Measurements from ENCODE around the gene KLHL20. TPM values are rescaled to one million over a fixed set of nuclear protein-coding genes. Genes with fewer than 3 reads are reported as not detected.

The KLHL20 gene
- total and polyA plus RNA-seq, 2 donors from 2014 or later, result 6.2 to 23.5 TPM

DNA sequence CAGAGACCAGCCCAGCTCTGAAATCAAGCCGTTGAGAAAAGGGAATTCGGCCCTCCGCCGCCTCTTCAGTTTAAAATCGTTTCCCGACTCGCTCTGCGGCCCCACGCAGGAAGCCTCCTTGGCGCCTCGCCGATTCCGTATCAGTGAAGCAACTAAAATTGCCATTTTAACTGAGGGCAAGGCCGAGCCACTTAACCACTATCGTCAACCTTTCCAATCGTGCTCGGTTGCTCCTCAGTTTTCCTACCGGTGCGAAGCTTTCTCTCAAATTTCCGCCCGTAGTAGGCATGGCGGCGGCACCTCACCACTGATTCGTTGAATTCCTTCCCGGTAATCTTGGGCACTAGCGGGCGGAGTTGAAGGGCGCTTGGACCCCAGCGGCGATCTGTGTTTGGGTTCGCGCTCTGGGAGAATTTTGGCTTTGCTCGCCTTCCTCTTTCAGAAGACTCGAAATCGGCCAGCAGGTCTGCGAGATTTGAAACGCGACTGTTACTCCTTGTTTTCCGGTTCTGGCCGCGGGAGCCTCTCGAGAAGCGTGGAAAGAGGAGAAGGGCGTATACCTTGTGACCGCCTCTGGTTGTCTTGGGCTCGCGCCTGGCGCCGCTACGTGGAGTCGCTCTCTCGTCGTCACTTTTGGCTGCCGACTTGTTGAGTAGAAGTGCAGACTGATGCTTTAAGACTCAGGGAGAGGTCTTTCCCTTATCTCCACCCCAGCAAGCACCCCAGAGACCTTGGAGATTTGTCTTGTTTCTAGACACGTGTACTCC lies 109.7 kb downstream of the KLHL20 start, which contains the start of the genes CENPL and DARS2:
CENPL (minus strand) TSS at position 569 of the 767 bp plus-strand sequence. CDS start 13,584 bp downstream, outside the sequence.
DARS2 (plus strand) TSS at position 359 of the 767 bp plus-strand sequence. CDS start 557 bp downstream, outside the sequence.
- peak within 1 kb of the TSS; percentile 94 to 98 (median 98) for H3K4me3 ChIP-seq (ENCODE audit: low read length in 3 of 3)
- FAIRE-seq (peak; percentile 84), DNase-seq (peak; percentile 95 to 99 (median 98))
- peak within 1 kb of the TSS; percentile 83 to 95 (median 93) for H3K9ac ChIP-seq (ENCODE audit: low read length in 3 of 3)
- H3K27ac ChIP-seq (ENCODE audit: low read depth in 2 of 2, low read length in 2 of 2), result peak within 1 kb of the TSS; percentile 81 to 91
- no peaks in the 10 kb centered on the region for H3K9me3 ChIP-seq (ENCODE audit: control insufficient read depth in 2 of 3, insufficient read depth in 1 of 3, low read length in 3 of 3)
- H3K27me3 ChIP-seq (ENCODE audit: control insufficient read depth, insufficient read depth, low read length), result no peaks in the 10 kb centered on the region
- H3K4me1 ChIP-seq (ENCODE audit: control insufficient read depth in 2 of 3, insufficient read depth in 2 of 3, low read depth in 1 of 3, low read length in 3 of 3), result peaks cover 6 to 7% (median 6%) of the 10 kb centered on the region in 3 donors
- H3K36me3 ChIP-seq (ENCODE audit: control insufficient read depth in 2 of 3, insufficient read depth in 3 of 3, low read length in 3 of 3), result no peaks in the 10 kb centered on the region
- TF ChIP-seq, protein P1, sequence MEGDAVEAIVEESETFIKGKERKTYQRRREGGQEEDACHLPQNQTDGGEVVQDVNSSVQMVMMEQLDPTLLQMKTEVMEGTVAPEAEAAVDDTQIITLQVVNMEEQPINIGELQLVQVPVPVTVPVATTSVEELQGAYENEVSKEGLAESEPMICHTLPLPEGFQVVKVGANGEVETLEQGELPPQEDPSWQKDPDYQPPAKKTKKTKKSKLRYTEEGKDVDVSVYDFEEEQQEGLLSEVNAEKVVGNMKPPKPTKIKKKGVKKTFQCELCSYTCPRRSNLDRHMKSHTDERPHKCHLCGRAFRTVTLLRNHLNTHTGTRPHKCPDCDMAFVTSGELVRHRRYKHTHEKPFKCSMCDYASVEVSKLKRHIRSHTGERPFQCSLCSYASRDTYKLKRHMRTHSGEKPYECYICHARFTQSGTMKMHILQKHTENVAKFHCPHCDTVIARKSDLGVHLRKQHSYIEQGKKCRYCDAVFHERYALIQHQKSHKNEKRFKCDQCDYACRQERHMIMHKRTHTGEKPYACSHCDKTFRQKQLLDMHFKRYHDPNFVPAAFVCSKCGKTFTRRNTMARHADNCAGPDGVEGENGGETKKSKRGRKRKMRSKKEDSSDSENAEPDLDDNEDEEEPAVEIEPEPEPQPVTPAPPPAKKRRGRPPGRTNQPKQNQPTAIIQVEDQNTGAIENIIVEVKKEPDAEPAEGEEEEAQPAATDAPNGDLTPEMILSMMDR (IDR thresholded peaks at IDR 0.05; ENCODE audit: borderline replicate concordance, extremely low read depth, insufficient read depth), result no peak
- intact Hi-C loops (cut with DNase I), result no loop called here

DNA sequence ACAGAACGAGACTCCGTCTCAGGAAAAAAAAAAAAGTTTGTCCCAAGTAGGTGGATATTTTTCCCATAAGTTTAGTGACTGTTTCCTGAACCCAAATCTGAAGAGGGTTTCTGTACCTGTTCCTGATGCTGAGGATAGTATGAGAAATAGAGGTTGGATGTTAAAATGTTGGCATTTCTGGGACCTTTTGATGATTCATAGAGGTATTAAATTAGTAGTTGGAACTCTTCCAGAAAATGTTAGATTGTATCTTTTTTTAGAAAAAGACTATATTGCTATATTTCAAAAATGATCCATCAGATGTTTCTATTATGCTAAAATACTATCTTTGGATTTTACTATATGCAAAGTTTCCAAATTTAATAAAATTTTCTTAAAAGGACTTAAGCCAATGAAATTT lies 112.8 kb downstream of the KLHL20 start:
- DNase-seq, result no peak
- no peak overlapping the region for H3K9ac ChIP-seq (ENCODE audit: low read length in 3 of 3)
- H3K4me1 ChIP-seq (ENCODE audit: control insufficient read depth in 2 of 3, insufficient read depth in 2 of 3, low read depth in 1 of 3, low read length in 3 of 3), result peaks cover 6 to 7% (median 6%) of the 10 kb centered on the region in 3 donors
- FAIRE-seq, result no peak
- peaks cover 0 to 3% (median 0%) of the 10 kb centered on the region in 3 donors for H3K36me3 ChIP-seq (ENCODE audit: control insufficient read depth in 2 of 3, insufficient read depth in 3 of 3, low read length in 3 of 3)
- H3K27ac ChIP-seq (ENCODE audit: low read depth in 2 of 2, low read length in 2 of 2), result no peak overlapping the region
- TF ChIP-seq, protein P1 (IDR thresholded peaks at IDR 0.05; ENCODE audit: borderline replicate concordance, extremely low read depth, insufficient read depth), result no peak
- H3K9me3 ChIP-seq (ENCODE audit: control insufficient read depth in 2 of 3, insufficient read depth in 1 of 3, low read length in 3 of 3), result no peaks in the 10 kb centered on the region
- H3K27me3 ChIP-seq (ENCODE audit: control insufficient read depth, insufficient read depth, low read length), result no peaks in the 10 kb centered on the region
- intact Hi-C loops (cut with DNase I), result no loop called here
- no peak overlapping the region for H3K4me3 ChIP-seq (ENCODE audit: low read length in 3 of 3)

DNA sequence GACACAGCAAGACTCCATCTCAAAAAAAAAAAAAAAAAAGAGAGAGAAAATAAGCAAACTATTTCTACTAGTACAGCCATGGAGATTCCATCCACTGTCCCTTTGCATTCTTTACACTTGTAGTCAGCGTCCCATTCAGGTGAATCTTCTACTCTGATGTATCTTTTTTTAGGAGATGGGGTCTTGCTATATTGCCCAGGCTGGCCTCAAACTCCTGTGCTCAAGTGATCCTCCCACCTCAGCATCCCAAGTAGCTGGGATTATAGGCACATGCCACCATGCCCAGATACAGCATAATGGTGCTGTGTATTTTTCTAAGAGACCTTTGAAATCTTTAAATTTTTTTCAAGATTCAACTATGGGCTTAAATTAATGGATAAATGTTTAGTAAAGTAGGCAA lies 118.0 kb downstream of the KLHL20 start:
- no peaks in the 10 kb centered on the region for H3K9me3 ChIP-seq (ENCODE audit: control insufficient read depth in 2 of 3, insufficient read depth in 1 of 3, low read length in 3 of 3)
- no peak overlapping the region for H3K27ac ChIP-seq (ENCODE audit: low read depth in 2 of 2, low read length in 2 of 2)
- peaks cover 2 to 20% (median 7%) of the 10 kb centered on the region in 3 donors for H3K36me3 ChIP-seq (ENCODE audit: control insufficient read depth in 2 of 3, insufficient read depth in 3 of 3, low read length in 3 of 3)
- no peak overlapping the region for H3K9ac ChIP-seq (ENCODE audit: low read length in 3 of 3)
- intact Hi-C loops (cut with DNase I), result no loop called here
- no peak overlapping the region for H3K4me3 ChIP-seq (ENCODE audit: low read length in 3 of 3)
- no peaks in the 10 kb centered on the region for H3K4me1 ChIP-seq (ENCODE audit: control insufficient read depth in 2 of 3, insufficient read depth in 2 of 3, low read depth in 1 of 3, low read length in 3 of 3)
- FAIRE-seq (no peak), DNase-seq (no peak)
- TF ChIP-seq, protein P1 (IDR thresholded peaks at IDR 0.05; ENCODE audit: borderline replicate concordance, extremely low read depth, insufficient read depth), result no peak
- H3K27me3 ChIP-seq (ENCODE audit: control insufficient read depth, insufficient read depth, low read length), result no peaks in the 10 kb centered on the region

Other genes with a start within 250 kb of the KLHL20 start
- gene PRDX6, start 237.6 kb upstream of the KLHL20 start, total RNA-seq, result 280 TPM
- 563 TPM for gene PRDX6, start 237.6 kb upstream of the KLHL20 start, polyA plus RNA-seq (ENCODE audit: insufficient read depth, low read depth, low replicate concordance)
- 0.72 TPM for gene SLC9C2, start 111.9 kb upstream of the KLHL20 start, total RNA-seq
- 0.52 TPM for gene SLC9C2, start 111.9 kb upstream of the KLHL20 start, polyA plus RNA-seq (ENCODE audit: insufficient read depth, low read depth, low replicate concordance)
- gene TEX50, start 79.6 kb upstream of the KLHL20 start, total RNA-seq, result not detected
- not detected for gene TEX50, start 79.6 kb upstream of the KLHL20 start, polyA plus RNA-seq (ENCODE audit: insufficient read depth, low read depth, low replicate concordance)
- 7.7 TPM for gene ANKRD45, start 45.1 kb upstream of the KLHL20 start, total RNA-seq
- gene ANKRD45, start 45.1 kb upstream of the KLHL20 start, polyA plus RNA-seq (ENCODE audit: insufficient read depth, low read depth, low replicate concordance), result 1.2 TPM
- 19.6 TPM for gene DARS2, start 109.7 kb downstream of the KLHL20 start, total RNA-seq
- gene DARS2, start 109.7 kb downstream of the KLHL20 start, polyA plus RNA-seq (ENCODE audit: insufficient read depth, low read depth, low replicate concordance), result 14.2 TPM
- 3.7 TPM for gene CENPL, start 109.9 kb downstream of the KLHL20 start, total RNA-seq
- gene CENPL, start 109.9 kb downstream of the KLHL20 start, polyA plus RNA-seq (ENCODE audit: insufficient read depth, low read depth, low replicate concordance), result 0.71 TPM
- gene GAS5, start 153.0 kb downstream of the KLHL20 start, total RNA-seq, result 275 TPM
- 239 TPM for gene GAS5, start 153.0 kb downstream of the KLHL20 start, polyA plus RNA-seq (ENCODE audit: insufficient read depth, low read depth, low replicate concordance)
- 19.1 TPM for gene ZBTB37, start 153.4 kb downstream of the KLHL20 start, total RNA-seq
- gene ZBTB37, start 153.4 kb downstream of the KLHL20 start, polyA plus RNA-seq (ENCODE audit: insufficient read depth, low read depth, low replicate concordance), result 1.0 TPM
- gene SERPINC1, start 202.3 kb downstream of the KLHL20 start, total RNA-seq, result 0.41 TPM
- 0.82 TPM for gene SERPINC1, start 202.3 kb downstream of the KLHL20 start, polyA plus RNA-seq (ENCODE audit: insufficient read depth, low read depth, low replicate concordance)

Data from kidney (tissue), 14 donors.